SK-N-SH (cell line): ENCODE measurements around the gene NAE1. TPM values are rescaled to one million over a fixed set of nuclear protein-coding genes. Genes with fewer than 3 reads are reported as not detected.

Experiments
- CTCF ChIA-PET: fragments of 300-600, 350-600 bp; formaldehyde crosslinking; extraction: SDS; loops from one replicate; lab custom pipeline; 2021; lab: Yijun Ruan, JAX
- POLR2A ChIA-PET: fragments of 350-600 bp; sonication (Branson Sonifier 250); formaldehyde crosslinking; extraction: SDS; loops from one replicate; lab custom pipeline; 2020; ENCODE audit warnings: antibody characterized with exemption, inconsistent platforms; lab: Yijun Ruan, JAX
- DNase-seq: peaks from one replicate; pipeline ENCODE4 v3.0.0; 2012
- H2AFZ ChIP-seq: fragments of 200-600 bp; sonication (generic); 2 replicates; pipeline ENCODE4 v1.8.1; 2016; ENCODE audit warnings: antibody characterized with exemption, mild to moderate bottlenecking, low read depth
- H3F3A ChIP-seq: fragments of 200-600 bp; sonication (generic); replicated peaks from 2 replicates; pipeline ENCODE3; 2016; ENCODE audit warnings: antibody characterized with exemption, mild to moderate bottlenecking; ENCODE audit not compliant: insufficient read depth
- H3K27ac ChIP-seq, 2 experiments: fragments of 200-500 bp in 1 of 2; fragments of 200-600 bp in 1 of 2; sonication (Bioruptor generic) in 1 of 2; sonication (generic), shearing (Covaris generic) in 1 of 2; 2 replicates each; pipeline versions ENCODE4 v1.5.1 to v1.6.1; 2014 to 2016; ENCODE audit warnings: low read depth in 2 of 2, inconsistent platforms in 1 of 2, low read length in 1 of 2, mild to moderate bottlenecking in 1 of 2, mixed read lengths in 1 of 2
- H3K27me3 ChIP-seq: fragments of 200-600 bp; sonication (generic), shearing (Covaris generic); 2 replicates; pipeline ENCODE4 v1.6.1; 2016; ENCODE audit warnings: mixed run types; ENCODE audit not compliant: insufficient read depth
- H3K36me3 ChIP-seq, 2 experiments: fragments of 200-500 bp in 1 of 2; fragments of 200-600 bp in 1 of 2; sonication (Bioruptor generic) in 1 of 2; sonication (generic) in 1 of 2; replicated peaks in 1 of 2; 2 replicates each; pipeline versions ENCODE3 to v1.5.1; 2014 to 2016; ENCODE audit warnings: low read length in 1 of 2, mild to moderate bottlenecking in 1 of 2; ENCODE audit not compliant: insufficient read depth in 2 of 2, control insufficient read depth in 1 of 2
- H3K4me1 ChIP-seq, 2 experiments: fragments of 200-500 bp in 1 of 2; fragments of 200-600 bp in 1 of 2; sonication (Bioruptor generic) in 1 of 2; sonication (generic), shearing (Covaris generic) in 1 of 2; 2 replicates each; pipeline versions ENCODE4 v1.5.1 to v1.6.1; 2014 to 2016; ENCODE audit warnings: low read depth in 1 of 2, low read length in 1 of 2, mixed run types in 1 of 2; ENCODE audit not compliant: insufficient read depth in 2 of 2, control insufficient read depth in 1 of 2
- H3K4me2 ChIP-seq: fragments of 200-600 bp; sonication (generic), shearing (Covaris generic); 2 replicates; pipeline ENCODE4 v1.6.1; 2017; ENCODE audit warnings: mixed run types
- H3K4me3 ChIP-seq, 2 experiments: fragments of 200-500 bp in 1 of 2; fragments of 200-600 bp in 1 of 2; sonication (Bioruptor generic) in 1 of 2; sonication (generic), shearing (Covaris generic) in 1 of 2; 2 replicates each; pipeline versions ENCODE4 v1.5.1 to v1.8.1; 2014 to 2016; ENCODE audit warnings: low read depth in 2 of 2, inconsistent platforms in 1 of 2, low read length in 1 of 2, mild to moderate bottlenecking in 1 of 2, mixed read lengths in 1 of 2, moderate library complexity in 1 of 2
- H3K79me2 ChIP-seq: fragments of 200-600 bp; sonication (generic); 2 replicates; pipeline ENCODE4 v1.8.1; 2017; ENCODE audit warnings: mild to moderate bottlenecking; ENCODE audit not compliant: insufficient read depth
- H3K9ac ChIP-seq: fragments of 200-600 bp; sonication (generic); 2 replicates; pipeline ENCODE4 v1.6.1; 2017; ENCODE audit warnings: mixed run types
- H3K9me2 ChIP-seq: fragments of 200-600 bp; sonication (generic); 2 replicates; pipeline ENCODE4 v1.6.1; 2017; ENCODE audit warnings: mixed run types
- H3K9me3 ChIP-seq: fragments of 200-600 bp; sonication (generic); 2 replicates; pipeline ENCODE4 v1.6.1; 2017; ENCODE audit warnings: mixed run types, mild to moderate bottlenecking, moderate library complexity
- H4K20me1 ChIP-seq: fragments of 200-600 bp; sonication (generic); 2 replicates; pipeline ENCODE4 v1.6.1; 2017; ENCODE audit warnings: mild to moderate bottlenecking, mixed run types; ENCODE audit not compliant: insufficient read depth
- CHD2 ChIP-seq: fragments of 150-350 bp; IDR thresholded peaks from 2 replicates; pipeline ENCODE4 v1.6.1; 2018; ENCODE audit warnings: low read length; ENCODE audit not compliant: partially characterized antibody
- EZH2phosphoT487 ChIP-seq: fragments of 200-600 bp; sonication (generic); IDR thresholded peaks from 2 replicates; pipeline ENCODE4 v1.6.1; 2017; ENCODE audit warnings: low read depth, mixed run types, mild to moderate bottlenecking, antibody characterized with exemption, moderate library complexity, borderline replicate concordance
- FOSL2 ChIP-seq: IDR thresholded peaks from 2 replicates; pipeline ENCODE4 v1.4.0; 2012; ENCODE audit warnings: low read depth, mild to moderate bottlenecking, moderate library complexity, borderline replicate concordance
- GATA2 ChIP-seq: sonication (generic); formaldehyde crosslinking; IDR thresholded peaks from 2 replicates; pipeline ENCODE4 v1.5.0; 2020; ENCODE audit warnings: mild to moderate bottlenecking, missing genetic modification reagents
- RAD21 ChIP-seq: IDR thresholded peaks from 2 replicates; pipeline ENCODE4 v1.6.1; 2012; ENCODE audit warnings: mild to moderate bottlenecking, low read length
- SIN3A ChIP-seq: IDR thresholded peaks from 2 replicates; pipeline ENCODE4 v1.6.1; 2012; ENCODE audit warnings: low read depth, mild to moderate bottlenecking, low read length, moderate library complexity, borderline replicate concordance
- TAF1 ChIP-seq: IDR thresholded peaks from 2 replicates; pipeline ENCODE4 v1.6.1; 2012; ENCODE audit warnings: low read depth, mild to moderate bottlenecking, low read length, moderate library complexity, borderline replicate concordance
- TEAD4 ChIP-seq: IDR thresholded peaks from 2 replicates; pipeline ENCODE4 v1.4.0; 2012; ENCODE audit warnings: mild to moderate bottlenecking, borderline replicate concordance; ENCODE audit not compliant: insufficient read depth
- WGBS: methylation state at CpG from one replicate; pipeline ENCODE4 v1.1.6; 2017; ENCODE audit warnings: low lambda C conversion rate; 5-methylcytosine and 5-hydroxymethylcytosine counted together
- polyA plus RNA-seq, 3 experiments: library from polyadenylated mRNA; depleted of rRNA; stranded (reverse); fragments of >200 nt; gene quantifications; 2 replicates each; pipeline ENCODE4 v1.2.3, GENCODE V29; 2012
- TF ChIP-seq, protein P1 (sequence below): IDR thresholded peaks from 2 replicates; pipeline ENCODE4 v1.4.0; 2012; ENCODE audit warnings: low read depth, borderline replicate concordance
- TF ChIP-seq, protein P2 (sequence below): fragments of 150-350 bp; IDR thresholded peaks from 2 replicates; pipeline ENCODE4 v1.6.1; 2017; ENCODE audit warnings: antibody characterized with exemption, low read length, low read depth, borderline replicate concordance
- TF ChIP-seq, protein P3 (sequence below): IDR thresholded peaks from 2 replicates; pipeline ENCODE4; 2012

NAE1 gene
- polyA plus RNA-seq, 1 of the 3 experiments (the other 2 are of a cell fraction): 33.8 TPM

DNA sequence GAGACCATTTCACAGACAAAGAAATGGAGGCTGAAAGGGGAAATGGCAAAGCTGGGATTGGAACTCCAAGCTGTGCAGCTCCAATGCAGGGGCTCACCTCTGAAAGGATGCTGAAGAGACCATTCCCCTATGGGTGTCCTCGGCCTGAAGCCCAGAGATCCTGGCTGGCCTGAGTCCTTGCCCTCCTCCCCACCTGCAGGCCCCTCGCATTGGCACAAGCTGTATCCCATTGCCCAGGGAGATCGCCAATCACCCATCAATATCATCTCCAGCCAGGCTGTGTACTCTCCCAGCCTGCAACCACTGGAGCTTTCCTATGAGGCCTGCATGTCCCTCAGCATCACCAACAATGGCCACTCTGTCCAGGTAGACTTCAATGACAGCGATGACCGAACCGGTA lies 16.1 kb upstream of the NAE1 start:
- DNase-seq: no peak
- ChIA-PET POLR2A (no interaction called here), CTCF (interaction anchor here (0.6 to 10.1 kb wide), 6 partner anchors 12 to 284 kb away, joined by 3 to 82 read pairs (median 3); partner anchors contain the start of gene NAE1)
- no peaks in the 10 kb centered on the region for H4K20me1 ChIP-seq
- no peaks in the 10 kb centered on the region for H3K9me3 ChIP-seq
- H3K4me2 ChIP-seq: no peak overlapping the region
- H2AFZ ChIP-seq: no peak overlapping the region
- no peaks in the 10 kb centered on the region for H3K9me2 ChIP-seq
- 96% methylated on average over 4 of the region's 6 CpGs for WGBS
- H3K4me3 ChIP-seq: no peak overlapping the region
- H3K9ac ChIP-seq: no peak overlapping the region
- H3F3A ChIP-seq: no peaks in the 10 kb centered on the region
- peaks cover 15% of the 10 kb centered on the region; the same call in 1 of the 2 replicates for H3K27me3 ChIP-seq
- no peak overlapping the region for H3K27ac ChIP-seq
- H3K4me1 ChIP-seq: peaks cover 0 to 8% of the 10 kb centered on the region in 2 experiments; a peak in 1 of 4 replicates
- H3K79me2 ChIP-seq: no peaks in the 10 kb centered on the region
- no peaks in the 10 kb centered on the region for H3K36me3 ChIP-seq
- no peak for TF ChIP-seq EZH2phosphoT487
- TF ChIP-seq SIN3A: no peak
- no peak for TF ChIP-seq TAF1

DNA sequence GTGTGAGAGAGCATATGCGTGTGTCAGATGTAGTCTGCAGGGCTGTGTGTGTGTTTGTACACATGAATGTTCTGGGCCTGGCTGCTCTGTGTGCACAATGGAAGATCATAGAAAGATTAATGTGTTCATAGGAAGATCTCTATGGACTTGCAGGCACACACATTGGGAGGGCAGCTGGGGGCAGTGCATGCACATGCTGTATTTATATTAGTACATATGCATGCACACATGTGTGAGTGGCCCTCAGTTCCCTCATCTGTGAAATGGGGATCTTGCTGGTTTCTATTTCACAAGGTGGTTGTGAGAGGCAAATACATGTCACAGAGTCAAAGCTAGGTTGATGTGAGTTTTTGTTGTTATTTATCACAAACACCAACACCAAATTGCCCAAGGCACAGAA lies 15.5 kb upstream of the NAE1 start:
- Histone ChIP-seq H3K4me3 (no peak overlapping the region), H3K4me1 (peaks cover 0 to 8% of the 10 kb centered on the region in 2 experiments; a peak in 1 of 4 replicates), H3K36me3 (no peaks in the 10 kb centered on the region), H4K20me1 (no peaks in the 10 kb centered on the region), H3K27ac (no peak overlapping the region), H3K4me2 (no peak overlapping the region), H2AFZ (no peak overlapping the region), H3K9me2 (no peaks in the 10 kb centered on the region), H3K9ac (no peak overlapping the region), H3K9me3 (no peaks in the 10 kb centered on the region), H3K79me2 (no peaks in the 10 kb centered on the region), H3K27me3 (peaks cover 15% of the 10 kb centered on the region; the same call in 1 of the 2 replicates), H3F3A (no peaks in the 10 kb centered on the region)
- POLR2A ChIA-PET: no interaction called here
- TF ChIP-seq TAF1 (no peak), RAD21 (no peak), FOSL2 (no peak), GATA2 (CRISPR knock-in tag) (no peak), EZH2phosphoT487 (no peak), CHD2 (no peak), TEAD4 (no peak)
- TF ChIP-seq, protein P1, sequence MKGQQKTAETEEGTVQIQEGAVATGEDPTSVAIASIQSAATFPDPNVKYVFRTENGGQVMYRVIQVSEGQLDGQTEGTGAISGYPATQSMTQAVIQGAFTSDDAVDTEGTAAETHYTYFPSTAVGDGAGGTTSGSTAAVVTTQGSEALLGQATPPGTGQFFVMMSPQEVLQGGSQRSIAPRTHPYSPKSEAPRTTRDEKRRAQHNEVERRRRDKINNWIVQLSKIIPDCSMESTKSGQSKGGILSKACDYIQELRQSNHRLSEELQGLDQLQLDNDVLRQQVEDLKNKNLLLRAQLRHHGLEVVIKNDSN: no peak
- TF ChIP-seq, protein P2, sequence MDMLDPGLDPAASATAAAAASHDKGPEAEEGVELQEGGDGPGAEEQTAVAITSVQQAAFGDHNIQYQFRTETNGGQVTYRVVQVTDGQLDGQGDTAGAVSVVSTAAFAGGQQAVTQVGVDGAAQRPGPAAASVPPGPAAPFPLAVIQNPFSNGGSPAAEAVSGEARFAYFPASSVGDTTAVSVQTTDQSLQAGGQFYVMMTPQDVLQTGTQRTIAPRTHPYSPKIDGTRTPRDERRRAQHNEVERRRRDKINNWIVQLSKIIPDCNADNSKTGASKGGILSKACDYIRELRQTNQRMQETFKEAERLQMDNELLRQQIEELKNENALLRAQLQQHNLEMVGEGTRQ: no peak
- TF ChIP-seq, protein P3, sequence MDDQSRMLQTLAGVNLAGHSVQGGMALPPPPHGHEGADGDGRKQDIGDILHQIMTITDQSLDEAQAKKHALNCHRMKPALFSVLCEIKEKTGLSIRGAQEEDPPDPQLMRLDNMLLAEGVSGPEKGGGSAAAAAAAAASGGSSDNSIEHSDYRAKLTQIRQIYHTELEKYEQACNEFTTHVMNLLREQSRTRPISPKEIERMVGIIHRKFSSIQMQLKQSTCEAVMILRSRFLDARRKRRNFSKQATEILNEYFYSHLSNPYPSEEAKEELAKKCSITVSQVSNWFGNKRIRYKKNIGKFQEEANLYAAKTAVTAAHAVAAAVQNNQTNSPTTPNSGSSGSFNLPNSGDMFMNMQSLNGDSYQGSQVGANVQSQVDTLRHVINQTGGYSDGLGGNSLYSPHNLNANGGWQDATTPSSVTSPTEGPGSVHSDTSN: no peak
- no peak for DNase-seq
- 100% methylated on average over 1 of the region's 1 CpG for WGBS
- CTCF ChIA-PET: interaction anchor here (0.6 to 10.1 kb wide), 6 partner anchors 11 to 284 kb away, joined by 3 to 82 read pairs (median 3); partner anchors contain the start of gene NAE1
